Measurements from ENCODE around the gene SMAD6.
"Not testable (repeated sequence)": the region's sequence is repeated elsewhere in the genome, so short reads cannot be mapped to it uniquely, and the experiment has no call there.

SMAD6 gene

GRCh38 chr15:66682246-66682645, 19.8 kb upstream of the SMAD6 start:
- Mint-ChIP-seq H3K4me3 (no peak overlapping the region), H3K4me1 (peaks cover 29% of the 10 kb centered on the region), H3K27me3 (ENCODE audit: low read depth, poor library complexity) (peaks cover 12% of the 10 kb centered on the region), H3K36me3 (ENCODE audit: low read depth) (no peaks in the 10 kb centered on the region), H3K27ac (no peak overlapping the region), H3K9me3 (peaks cover 43% of the 10 kb centered on the region)
- TF ChIP-seq CTCF (IDR thresholded peaks at IDR 0.05): no peak
- no peak for DNase-seq

GRCh38 chr15:66682865-66683264, 19.2 kb upstream of the SMAD6 start:
- no peak for TF ChIP-seq CTCF (IDR thresholded peaks at IDR 0.05)
- Mint-ChIP-seq H3K27ac (no peak overlapping the region), H3K27me3 (ENCODE audit: low read depth, poor library complexity) (peaks cover 8% of the 10 kb centered on the region), H3K4me3 (no peak overlapping the region), H3K9me3 (peaks cover 43% of the 10 kb centered on the region), H3K4me1 (peaks cover 23% of the 10 kb centered on the region), H3K36me3 (ENCODE audit: low read depth) (no peaks in the 10 kb centered on the region)
- DNase-seq: no peak

GRCh38 chr15:66684136-66684681, 17.8 kb upstream of the SMAD6 start:
- Mint-ChIP-seq H3K4me3 (no peak overlapping the region), H3K27ac (no peak overlapping the region), H3K4me1 (peaks cover 9% of the 10 kb centered on the region), H3K27me3 (ENCODE audit: low read depth, poor library complexity) (peaks cover 8% of the 10 kb centered on the region), H3K9me3 (peaks cover 43% of the 10 kb centered on the region), H3K36me3 (ENCODE audit: low read depth) (no peaks in the 10 kb centered on the region)
- TF ChIP-seq CTCF (IDR thresholded peaks at IDR 0.05): no peak
- no peak for DNase-seq

GRCh38 chr15:66685638-66686150, 16.3 kb upstream of the SMAD6 start:
- Mint-ChIP-seq H3K4me1 (no peaks in the 10 kb centered on the region), H3K27ac (peak overlapping the region; percentile 18), H3K27me3 (ENCODE audit: low read depth, poor library complexity) (peaks cover 5% of the 10 kb centered on the region), H3K4me3 (no peak overlapping the region), H3K9me3 (peaks cover 39% of the 10 kb centered on the region), H3K36me3 (ENCODE audit: low read depth) (no peaks in the 10 kb centered on the region)
- no peak for DNase-seq
- no peak for TF ChIP-seq CTCF (IDR thresholded peaks at IDR 0.05)

GRCh38 chr15:66690912-66691311, 11.1 kb upstream of the SMAD6 start:
- not testable (repeated sequence) for H3K36me3 Mint-ChIP-seq (ENCODE audit: low read depth); DNase-seq; H3K27me3 Mint-ChIP-seq (ENCODE audit: low read depth, poor library complexity); H3K9me3 Mint-ChIP-seq; H3K27ac Mint-ChIP-seq; H3K4me3 Mint-ChIP-seq
- H3K4me1 Mint-ChIP-seq: peaks cover 26% of the 10 kb centered on the region

- H3K36me3 Mint-ChIP-seq (ENCODE audit: low read depth): no peaks in the 10 kb centered on the region
- DNase-seq: no peak
- TF ChIP-seq CTCF (IDR thresholded peaks at IDR 0.05): no peak
- peaks cover 34% of the 10 kb centered on the region for H3K4me1 Mint-ChIP-seq
- no peak overlapping the region for H3K4me3 Mint-ChIP-seq
- peak overlapping the region; percentile 64 for H3K27ac Mint-ChIP-seq
- H3K9me3 Mint-ChIP-seq: no peaks in the 10 kb centered on the region
- peaks cover 3% of the 10 kb centered on the region for H3K27me3 Mint-ChIP-seq (ENCODE audit: low read depth, poor library complexity)
Observed at GRCh38 chr15:66691727-66692126, 10.3 kb upstream of the SMAD6 start.
